CD4-positive, alpha-beta T cell treated with Interleukin-10 for 1 hour (primary cell): ENCODE measurements around the gene WNT9A.
"Not testable (repeated sequence)": the region's sequence is repeated elsewhere in the genome, so short reads cannot be mapped to it uniquely, and the experiment has no call there.

Source experiments
- DNase-seq: peaks from one replicate; pipeline ENCODE4 v3.0.0-alpha.2; 2020

WNT9A gene, protein sequence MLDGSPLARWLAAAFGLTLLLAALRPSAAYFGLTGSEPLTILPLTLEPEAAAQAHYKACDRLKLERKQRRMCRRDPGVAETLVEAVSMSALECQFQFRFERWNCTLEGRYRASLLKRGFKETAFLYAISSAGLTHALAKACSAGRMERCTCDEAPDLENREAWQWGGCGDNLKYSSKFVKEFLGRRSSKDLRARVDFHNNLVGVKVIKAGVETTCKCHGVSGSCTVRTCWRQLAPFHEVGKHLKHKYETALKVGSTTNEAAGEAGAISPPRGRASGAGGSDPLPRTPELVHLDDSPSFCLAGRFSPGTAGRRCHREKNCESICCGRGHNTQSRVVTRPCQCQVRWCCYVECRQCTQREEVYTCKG

DNA sequence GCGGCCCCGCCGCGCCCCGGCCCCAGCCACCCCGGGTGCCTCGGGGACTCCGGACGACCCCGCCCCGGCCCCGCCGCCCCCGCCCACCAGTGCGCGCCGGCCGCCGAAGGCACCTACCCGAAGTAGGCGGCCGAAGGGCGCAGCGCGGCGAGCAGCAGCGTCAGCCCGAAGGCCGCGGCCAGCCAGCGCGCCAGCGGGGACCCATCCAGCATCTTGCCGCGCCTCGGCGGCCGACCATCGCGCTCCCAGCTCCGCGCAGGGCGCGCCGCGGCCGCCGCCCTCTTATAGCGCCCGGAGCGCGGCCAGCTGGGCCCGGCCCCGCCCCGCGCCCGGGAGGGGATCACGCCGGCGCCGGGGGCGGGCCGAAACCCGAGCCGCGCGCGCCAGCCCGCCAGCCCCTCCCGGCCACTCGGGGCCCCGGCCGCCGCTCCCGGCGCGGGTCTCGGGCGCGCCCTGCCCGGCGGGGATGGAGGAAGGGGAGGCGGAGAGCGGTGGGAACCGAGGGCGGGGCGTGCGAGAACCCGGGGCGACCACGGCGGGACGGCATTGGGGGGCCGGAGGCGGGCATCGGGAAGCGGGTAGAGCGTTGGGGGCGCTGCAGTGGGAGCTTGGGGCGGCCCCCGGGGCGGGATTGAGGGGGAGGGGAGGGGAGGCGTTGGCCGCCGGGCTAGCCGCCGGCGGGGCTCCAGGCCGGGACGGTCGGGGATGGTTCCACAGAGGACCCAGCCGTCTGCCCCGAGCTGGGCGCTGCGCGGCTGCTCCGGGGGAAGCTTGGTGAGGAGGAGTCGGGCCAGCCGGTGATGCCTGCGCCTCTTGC, at the start of gene WNT9A:
Gene WNT9A, minus strand, starts transcription at position 257 of the 817 bp plus-strand sequence. Its CDS starts 45 bp downstream, at position 212.
- peak; percentile 9 for DNase-seq

DNA sequence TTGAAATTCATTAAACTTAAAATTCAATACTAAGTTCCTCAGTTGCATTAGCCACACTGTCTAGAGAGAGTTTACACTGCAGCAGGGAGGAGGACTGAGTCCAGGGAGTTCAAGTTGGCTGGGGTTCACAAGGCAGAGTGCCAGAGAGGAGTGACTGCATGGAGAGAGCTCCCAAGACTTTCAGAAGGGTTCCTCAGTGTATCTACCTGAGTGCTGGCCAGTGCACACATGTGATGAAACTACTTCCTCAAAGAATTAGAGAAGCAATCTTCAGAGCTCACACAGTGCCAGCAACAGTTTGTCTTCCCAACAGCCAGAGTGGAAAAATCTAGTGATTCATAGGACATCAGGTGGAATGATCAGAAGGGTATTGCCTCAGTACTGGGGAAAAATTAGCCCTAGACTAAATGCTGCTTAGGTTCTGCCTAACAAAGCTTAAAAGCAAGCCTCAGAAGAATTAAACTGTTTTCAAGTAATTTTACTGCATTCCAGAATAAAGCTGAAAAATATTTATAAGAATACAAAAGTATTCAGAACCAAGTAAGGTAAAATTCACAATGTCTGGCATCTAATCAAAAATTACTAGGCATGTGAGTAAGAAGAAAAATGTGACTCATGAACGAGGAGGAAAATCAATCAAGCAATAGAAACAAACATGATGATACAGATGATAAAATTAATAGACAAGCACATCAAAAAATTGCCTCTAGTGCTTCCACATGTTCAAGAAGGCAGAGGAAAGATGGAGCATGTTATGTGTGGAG, 48.6 kb upstream of the WNT9A start:
- DNase-seq, result no peak

DNA sequence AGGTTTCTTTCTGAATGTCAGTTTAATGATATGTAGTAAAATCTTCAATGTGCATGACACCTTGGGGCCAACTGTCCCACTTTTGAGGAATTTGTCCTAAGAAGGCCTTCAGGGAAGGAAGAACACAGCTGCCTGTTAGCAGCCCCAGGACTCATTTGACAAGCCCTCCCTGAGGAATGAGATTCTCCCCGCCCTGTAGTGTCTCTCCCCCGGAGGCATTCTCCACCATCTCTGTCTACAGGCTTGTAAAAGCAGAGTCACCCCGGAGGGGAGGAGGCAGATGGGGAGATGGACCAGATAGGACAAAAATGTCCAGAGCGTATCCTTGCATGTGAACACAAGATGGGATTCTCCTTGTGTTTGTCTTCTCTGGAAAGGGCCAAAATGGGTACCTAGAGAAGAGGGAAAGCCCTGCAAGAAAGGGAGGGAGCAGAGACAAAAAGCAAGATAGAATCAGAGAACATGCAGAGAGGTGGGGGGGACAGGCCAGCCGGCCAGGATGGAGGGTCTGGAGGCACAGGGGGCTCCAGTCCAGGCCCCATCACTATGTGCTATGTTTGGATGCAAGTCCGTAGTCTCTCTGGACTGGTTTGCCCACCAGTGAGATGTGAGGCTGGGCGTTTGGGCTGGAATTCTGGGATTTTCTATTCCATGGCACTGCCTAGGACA, 47.0 kb upstream of the WNT9A start:
- no peak for DNase-seq

DNA sequence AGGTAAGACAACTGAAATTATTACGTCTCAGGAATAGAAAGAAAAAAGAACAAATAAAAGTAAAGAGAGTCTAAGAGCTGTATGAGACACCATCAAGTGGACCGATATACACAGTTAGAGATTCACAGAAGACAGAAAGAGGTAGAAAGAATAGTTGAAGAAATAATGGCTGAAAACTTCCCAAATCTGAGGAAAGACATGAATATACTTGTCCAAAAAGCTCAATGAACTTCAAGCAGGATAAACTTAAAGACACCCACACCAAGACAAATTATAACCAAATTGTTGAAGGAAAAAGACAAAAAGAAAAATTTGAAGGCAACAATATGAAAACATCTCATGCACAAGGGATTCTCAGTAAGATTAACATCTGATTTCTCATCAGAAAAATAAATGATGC, 39.4 kb upstream of the WNT9A start:
- no peak for DNase-seq

DNA sequence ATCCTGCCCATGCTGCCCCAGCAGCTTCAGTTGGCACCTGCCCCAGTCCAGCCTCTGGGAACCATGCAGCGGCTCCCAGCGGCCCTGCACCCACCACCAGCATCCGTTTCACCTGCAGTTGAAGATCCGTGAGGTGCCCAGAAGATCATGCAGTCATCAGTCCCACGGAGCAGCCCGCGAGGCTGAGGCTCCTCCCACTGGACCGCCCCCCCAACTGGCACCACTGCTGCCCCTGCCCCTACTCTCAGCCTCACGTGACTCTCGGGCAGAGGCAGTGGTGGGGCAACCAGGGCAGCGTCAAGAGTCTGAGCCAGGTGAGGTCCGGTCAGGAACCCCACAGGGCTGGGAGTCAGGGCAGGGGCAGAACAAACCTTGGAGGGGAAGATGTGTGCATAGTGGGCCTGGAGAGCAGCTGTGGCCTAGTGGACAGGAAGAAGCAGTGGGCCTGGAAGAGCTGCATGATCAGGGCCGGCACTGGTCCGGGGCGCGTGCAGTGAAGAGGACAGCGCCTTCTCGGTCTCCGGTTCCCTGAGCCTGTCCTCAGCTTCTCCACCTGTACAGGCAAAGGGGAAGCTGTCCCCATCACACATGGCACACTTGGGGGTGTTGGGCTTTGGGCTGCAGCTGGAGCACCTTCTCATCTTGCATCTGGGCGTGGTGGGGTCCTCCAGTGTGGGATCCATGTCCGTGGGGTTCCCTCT, 28.0 kb upstream of the WNT9A start:
- not testable (repeated sequence) for DNase-seq

DNA sequence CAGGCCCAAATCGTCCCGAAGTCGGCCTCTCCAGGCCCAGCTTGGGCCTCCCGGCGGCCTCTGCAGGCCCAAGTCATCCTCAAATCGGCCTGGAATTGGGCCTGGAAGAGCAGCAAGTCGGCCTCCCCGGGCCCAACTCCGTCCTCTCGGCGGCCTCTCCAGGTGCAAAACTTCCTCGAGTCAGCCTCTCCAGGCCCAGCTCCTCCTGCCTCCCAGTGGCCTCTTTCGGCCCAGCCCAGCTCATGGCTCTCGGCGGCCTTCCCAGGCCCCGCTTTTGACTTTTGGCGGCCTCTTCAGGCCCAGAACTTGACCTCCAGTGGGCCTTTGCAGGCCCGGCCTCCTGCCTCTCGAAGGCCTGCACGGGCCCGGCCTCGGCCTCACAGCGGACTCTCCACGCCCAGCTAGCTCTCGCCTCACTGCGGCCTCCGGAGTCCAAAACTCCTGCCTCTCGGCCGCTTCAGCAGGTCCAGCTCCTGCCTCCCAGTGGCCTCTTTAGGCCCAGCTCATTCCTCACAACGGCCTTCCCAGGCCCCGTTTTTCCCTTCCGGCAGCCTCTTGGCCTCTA, 26.1 kb upstream of the WNT9A start:
- DNase-seq, result not testable (repeated sequence)

DNA sequence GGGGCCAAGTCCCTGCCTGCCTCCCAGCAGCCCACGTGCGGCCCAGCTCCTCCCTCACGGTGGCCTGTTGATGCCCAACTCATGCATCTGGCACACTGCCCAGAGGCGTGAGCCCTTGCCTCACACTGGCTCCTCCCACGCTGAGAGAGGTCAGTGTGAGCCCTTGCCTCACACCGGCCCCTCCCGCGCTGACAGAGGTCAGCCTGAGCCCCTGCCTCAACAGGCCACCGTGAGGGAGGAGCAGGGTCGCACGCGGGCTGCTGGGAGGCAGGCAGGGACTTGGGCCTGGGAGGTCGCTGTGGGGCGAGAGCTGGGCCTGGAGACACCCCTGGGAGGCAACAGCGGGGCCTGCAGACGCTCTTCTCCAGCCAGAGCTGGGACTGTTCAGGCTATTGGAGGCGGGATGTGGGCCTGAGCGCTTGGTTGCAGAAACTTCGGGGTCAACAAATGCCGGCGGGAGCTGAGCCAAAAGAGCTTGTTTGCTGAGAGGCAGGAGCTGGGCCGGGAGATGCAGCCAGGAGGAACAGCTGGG, 25.2 kb upstream of the WNT9A start:
- DNase-seq, result not testable (repeated sequence)

DNA sequence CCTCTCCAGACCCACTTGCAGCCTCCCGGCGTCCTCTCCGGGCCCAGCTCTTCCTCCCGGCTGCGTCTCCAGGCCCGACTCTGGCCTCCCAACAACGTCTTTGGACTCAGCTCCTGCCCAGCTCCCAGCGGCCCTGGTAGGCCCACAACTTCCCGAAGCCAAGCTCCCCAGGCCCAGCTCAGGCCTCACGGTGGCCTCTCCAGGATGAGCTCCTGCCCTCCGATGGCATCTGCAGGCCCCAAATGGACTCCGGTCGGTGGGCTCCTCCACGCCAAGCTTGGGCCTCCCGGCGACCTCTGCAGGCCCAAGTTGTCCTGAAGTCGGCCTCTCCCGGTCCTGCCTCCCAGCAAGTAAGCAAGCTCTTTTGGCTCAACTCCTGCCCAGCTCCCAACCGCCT, 24.5 kb upstream of the WNT9A start:
- not testable (repeated sequence) for DNase-seq

DNA sequence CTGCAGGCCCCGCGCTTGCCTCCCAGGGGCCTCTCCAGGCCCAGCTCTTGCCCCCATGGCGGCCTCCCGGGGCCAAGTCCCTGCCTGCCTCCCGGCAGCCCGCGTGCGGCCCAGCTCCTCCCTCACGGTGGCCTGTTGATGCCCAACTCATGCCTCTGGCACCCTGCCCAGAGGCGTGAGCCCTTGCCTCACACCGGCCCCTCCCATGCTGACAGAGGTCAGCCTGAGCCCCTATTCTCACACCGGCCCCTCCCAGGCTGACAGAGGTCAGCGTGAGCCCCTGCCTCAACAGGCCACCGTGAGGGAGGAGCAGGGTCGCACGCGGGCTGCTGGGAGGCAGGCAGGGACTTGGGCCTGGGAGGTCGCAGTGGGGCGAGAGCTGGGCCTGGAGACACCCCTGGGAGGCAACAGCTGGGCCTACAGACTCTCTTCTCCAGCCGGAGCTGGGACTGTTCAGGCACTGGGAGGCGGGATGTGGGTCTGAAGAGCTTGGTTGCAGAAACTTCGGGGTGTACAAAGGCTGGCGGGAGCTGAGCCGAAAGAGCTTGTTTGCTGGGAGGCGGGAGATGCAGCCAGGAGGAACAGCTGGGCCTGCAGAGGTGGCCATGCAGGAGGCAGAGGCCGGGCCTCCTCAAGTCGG, 24.0 kb upstream of the WNT9A start:
- DNase-seq, result not testable (repeated sequence)

DNA sequence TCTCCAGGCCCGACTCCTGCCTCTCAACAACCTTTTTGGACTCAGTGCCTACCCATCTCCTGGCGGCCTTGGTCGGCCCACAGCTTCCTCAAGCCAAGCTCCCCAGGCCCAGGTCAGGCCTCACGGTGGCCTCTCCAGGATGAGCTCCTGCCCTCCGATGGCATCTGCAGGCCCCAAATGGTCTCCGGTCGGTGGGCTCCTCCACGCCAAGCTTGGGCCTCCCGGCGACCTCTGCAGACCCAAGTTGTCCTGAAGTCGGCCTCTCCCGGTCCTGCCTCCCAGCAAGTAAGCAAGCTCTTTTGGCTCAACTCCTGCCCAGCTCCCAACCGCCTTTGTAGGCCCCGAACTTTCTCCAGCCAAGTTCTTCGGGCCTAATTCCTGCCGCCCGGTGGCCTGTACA, 23.5 kb upstream of the WNT9A start:
- not testable (repeated sequence) for DNase-seq

DNA sequence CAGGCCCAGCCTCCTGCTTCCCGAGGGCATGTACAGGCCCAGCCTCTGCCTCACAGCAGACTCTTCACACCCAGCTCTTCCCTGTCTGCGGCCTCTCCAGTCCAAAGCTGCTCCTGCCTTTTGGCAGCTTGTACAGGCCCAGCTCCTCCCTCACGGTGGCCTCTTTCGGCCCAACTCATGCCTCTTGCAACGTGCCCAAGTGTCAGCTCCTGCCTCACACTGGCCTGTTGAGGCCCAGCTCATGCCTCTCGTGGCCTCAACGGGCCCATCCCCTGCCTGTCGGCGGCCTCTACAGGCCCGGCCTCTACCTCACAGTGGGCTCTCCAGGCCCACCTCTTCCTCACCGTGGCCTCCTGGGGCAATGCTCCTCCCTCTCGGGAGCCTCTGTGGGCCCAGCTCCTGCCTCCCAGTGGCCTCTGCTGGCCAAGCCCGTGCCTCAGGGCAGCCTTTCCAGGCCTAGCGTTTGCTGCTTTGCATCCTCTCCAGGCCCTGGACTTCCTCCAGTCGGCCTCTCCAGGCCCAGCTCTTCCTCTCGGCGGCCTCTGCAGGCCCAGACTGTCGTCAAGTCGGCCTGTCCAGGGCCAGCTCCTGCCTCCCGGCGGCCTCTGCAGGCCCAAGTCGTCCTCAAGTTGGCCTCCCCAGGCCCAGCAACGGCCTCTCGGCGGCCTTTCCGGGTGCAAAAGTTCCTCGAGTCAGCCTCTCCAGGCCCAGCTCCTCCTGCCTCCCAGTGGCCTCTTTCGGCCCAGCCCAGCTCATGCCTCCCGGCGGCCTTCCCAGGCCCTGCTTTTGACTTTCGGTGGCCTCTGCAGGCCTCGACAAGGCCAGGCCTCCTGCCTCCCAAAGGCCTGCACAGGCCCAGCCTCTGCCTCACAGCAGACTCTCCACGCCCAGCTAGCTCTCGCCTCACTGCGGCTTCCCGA, 22.6 kb upstream of the WNT9A start:
- DNase-seq, result not testable (repeated sequence)

DNA sequence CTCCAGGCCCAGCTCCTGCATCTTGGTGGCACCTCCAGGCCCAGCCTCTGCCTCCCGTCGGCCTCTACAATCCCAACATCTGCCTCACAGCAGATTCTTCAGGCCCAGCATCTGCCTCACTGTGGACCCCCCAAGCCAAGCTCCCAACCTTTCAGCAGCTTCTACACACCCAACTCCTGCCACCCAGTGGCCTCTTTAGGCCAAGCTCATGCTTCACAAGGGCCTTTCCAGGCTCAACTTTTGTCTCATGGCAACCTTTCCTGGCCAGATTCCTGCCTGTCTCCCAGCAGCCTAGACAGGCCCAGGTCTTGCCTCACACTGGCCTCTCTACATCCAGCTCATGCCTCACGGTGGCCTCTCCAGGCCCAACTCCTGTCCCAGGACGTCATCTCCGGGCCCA, 20.1 kb upstream of the WNT9A start:
- not testable (repeated sequence) for DNase-seq

DNA sequence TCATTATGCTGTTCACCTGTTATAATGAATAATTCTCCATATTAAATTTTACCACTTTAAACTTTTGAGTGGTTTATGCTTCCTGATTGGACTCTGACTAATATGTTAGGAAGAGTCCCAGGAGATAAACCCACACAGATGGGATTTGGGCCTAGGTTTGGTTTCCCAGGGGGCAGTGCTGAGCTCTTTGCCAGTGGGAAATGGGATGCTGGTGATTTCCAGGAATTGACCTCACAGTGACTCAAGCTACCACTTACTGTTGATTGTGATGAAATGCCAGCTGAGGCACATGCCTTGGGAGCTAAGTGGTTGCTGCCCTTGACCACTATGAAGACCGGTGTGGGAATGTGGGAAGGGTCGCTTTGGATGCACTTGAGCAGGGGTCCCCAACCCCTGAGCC, 19.0 kb upstream of the WNT9A start:
- not testable (repeated sequence) for DNase-seq

DNA sequence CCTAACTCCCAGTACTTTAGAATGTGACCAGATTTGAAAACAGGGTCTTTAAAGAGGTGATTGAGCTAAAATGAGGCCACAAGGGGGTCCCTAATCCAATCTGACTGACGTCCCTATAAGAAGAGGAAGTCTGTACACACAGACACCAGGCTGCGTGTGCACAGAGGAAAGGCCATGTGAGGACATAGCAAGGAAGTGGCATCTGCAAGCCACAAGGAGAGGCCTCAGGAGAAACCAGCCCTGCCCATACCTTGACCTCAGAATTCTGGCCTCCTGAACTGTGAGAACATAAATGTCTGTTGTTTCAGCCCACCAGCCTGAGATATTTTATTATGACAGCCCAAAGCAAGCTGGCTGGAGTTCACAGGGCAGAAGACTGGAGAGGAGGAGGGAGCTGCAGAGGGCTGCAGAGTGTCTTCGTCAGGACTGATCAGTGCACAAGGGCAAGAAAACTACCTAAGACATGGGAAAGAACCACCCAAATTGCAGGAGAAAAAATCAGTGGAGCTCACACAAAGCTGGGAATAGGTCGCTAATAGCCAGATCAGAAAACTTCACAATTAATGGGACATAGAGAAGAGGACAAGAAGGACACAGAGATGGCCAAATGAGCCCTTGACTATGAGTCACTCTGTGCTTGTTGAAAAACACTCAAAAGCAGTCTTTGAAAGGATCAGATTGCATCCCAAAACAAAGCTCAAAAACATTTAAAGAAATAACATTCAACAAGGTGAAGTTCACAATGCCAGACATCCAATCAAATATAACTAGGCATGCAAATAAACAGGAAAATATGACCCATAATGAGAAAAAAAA, 14.1 kb upstream of the WNT9A start:
- DNase-seq, result no peak

DNA sequence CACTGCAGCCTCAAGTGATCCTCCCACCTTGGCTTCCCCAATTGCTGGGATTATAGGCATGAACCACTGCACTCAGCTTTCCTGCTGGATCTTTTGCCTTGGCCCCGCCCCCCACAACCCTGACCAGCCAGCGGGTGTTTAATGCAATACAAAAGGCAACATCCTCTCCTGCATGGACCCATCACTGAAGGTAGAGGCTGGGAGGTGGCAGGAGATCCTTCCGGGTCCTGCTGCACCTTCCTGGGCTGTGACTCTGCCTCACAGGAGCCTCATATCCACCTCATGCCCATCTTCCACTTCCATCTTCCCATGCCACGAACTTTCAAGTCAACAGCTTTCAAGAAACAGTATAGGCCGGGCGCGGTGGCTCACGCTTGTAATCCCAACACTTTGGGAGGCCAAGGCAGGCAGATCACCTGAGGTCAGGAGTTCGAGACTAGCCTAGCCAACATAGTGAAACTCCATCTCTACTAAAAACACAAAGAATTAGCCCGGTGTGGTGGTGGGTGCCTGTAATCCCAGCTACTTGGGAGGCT, 11.7 kb upstream of the WNT9A start:
- no peak for DNase-seq

DNA sequence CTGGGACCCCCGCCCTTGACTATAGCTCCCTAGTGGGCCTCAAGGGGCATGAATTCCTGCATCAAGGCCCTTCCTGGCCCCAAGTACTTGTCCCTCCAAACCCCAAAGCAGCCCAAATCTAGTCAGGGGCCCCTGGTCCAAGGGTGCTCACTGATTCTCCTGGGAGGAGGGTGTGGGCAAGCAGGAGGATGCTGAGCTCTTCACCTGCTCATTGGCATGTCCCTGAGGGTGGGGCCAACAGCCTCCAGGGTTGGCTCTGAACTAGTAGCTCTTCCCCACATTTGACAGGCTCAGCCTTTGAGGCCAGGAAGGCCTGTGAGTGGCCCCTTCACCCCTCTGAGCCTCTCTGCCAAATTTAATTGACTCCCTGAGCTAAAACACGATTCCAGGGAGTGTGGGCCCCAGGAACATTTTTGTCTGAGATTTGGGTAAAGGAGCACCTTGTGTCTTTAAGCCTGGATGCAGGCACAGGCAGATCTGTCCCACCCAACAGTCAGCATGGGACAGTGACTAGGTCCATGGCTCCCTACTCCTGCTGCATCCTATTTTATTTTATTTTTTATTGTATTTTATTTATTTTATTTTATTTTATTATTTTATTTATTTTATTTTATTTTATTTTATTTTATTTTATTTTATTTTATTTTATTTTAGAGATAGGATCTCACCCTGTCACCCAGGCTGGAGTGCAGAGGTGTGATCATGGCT, 11.0 kb upstream of the WNT9A start:
- no peak for DNase-seq

DNA sequence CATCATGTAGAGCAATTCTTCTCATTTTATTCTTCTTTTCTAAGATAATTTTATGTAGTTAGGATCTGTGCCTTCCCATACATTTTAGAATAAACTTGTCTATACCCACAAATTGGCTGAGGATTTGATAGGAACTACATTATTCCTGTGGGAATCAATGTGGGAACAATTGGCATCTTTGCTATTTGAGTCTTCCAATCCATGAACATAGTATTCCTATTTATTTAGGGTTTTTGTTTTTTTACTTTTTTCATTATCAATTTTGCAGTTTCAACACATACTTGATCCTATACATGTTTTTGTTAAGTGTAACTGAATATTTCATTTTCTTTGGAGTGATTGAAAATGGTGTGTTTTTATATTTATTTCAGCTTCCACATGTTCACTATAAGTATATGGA, 8.1 kb upstream of the WNT9A start:
- no peak for DNase-seq
